Fibroblast of lung (primary cell): Measurements from ENCODE around the gene ABCG4.

ENCODE experiments used
- EZH2 ChIP-seq: IDR thresholded peaks from 2 replicates; pipeline ENCODE4 v1.5.1; 2012; ENCODE audit warnings: low read length, control low read depth, mild to moderate bottlenecking; ENCODE audit errors: missing control alignments
- TF ChIP-seq, protein P1 (sequence below), 2 donors: IDR thresholded peaks in 1 of 2; conservative IDR thresholded peaks in 1 of 2; 1 replicate in 1 of 2; 2 replicates in 1 of 2; pipeline ENCODE4 v1.5.1; 2011 to 2012; ENCODE audit warnings: low read length in 2 of 2, control low read depth in 1 of 2, inconsistent platforms in 1 of 2, low read depth in 1 of 2, mild to moderate bottlenecking in 1 of 2

DNA sequence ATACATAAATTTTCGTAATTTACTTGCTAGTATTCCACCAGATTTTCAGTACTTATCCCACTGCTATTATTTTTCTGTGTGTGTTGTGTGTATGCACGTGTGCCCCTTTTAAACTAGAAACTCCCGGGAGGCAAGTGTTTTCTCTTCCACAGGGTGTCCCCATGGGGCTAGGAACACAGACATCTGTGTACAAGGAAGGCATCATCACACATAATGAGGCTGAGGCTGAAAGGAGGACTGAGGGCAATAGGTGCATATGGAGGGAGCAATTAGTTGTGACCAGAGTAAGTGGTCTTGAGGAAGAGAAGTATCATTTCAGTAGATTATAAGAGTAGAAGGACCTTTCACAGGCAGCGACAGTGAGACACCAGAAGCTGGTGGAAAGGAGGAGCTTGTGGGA, 45.1 kb upstream of the ABCG4 start:
- TF ChIP-seq, protein P1, sequence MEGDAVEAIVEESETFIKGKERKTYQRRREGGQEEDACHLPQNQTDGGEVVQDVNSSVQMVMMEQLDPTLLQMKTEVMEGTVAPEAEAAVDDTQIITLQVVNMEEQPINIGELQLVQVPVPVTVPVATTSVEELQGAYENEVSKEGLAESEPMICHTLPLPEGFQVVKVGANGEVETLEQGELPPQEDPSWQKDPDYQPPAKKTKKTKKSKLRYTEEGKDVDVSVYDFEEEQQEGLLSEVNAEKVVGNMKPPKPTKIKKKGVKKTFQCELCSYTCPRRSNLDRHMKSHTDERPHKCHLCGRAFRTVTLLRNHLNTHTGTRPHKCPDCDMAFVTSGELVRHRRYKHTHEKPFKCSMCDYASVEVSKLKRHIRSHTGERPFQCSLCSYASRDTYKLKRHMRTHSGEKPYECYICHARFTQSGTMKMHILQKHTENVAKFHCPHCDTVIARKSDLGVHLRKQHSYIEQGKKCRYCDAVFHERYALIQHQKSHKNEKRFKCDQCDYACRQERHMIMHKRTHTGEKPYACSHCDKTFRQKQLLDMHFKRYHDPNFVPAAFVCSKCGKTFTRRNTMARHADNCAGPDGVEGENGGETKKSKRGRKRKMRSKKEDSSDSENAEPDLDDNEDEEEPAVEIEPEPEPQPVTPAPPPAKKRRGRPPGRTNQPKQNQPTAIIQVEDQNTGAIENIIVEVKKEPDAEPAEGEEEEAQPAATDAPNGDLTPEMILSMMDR (conservative IDR thresholded peaks at IDR 0.05 in 1 of 2, IDR thresholded peaks at IDR 0.05 in 1 of 2; ENCODE audit: low read depth in 1 of 2, low read length in 2 of 2) = no peak
- no peak for TF ChIP-seq EZH2
